MCF 10A (cell line): ENCODE measurements around the gene PPFIBP2. TPM values are rescaled to one million over a fixed set of nuclear protein-coding genes. Genes with fewer than 3 reads are reported as not detected.

Source experiments
- BruUV-seq: library from RNA; stranded (reverse); fragments of 400-500 nt; replicated peaks from 2 replicates; lab custom pipeline; 2021; lab: Mats Ljungman, UMichigan
- CTCF ChIA-PET: fragments of 300-600 bp; sonication (Branson Sonifier 250); formaldehyde crosslinking; extraction: SDS; loops from one replicate; lab custom pipeline; 2021; ENCODE audit warnings: antibody characterized with exemption, inconsistent platforms; lab: Yijun Ruan, JAX
- POLR2A ChIA-PET: fragments of 300-600, 350-650 bp; sonication (Branson Sonifier 250); formaldehyde crosslinking; extraction: SDS; loops from one replicate; lab custom pipeline; 2020; ENCODE audit warnings: antibody characterized with exemption, inconsistent platforms; lab: Yijun Ruan, JAX
- DNase-seq: peaks from one replicate; pipeline ENCODE4 v3.0.0-alpha.2; 2018; ENCODE audit not compliant: unreplicated experiment
- H3K27ac Mint-ChIP-seq: one replicate; pipeline ENCODE4 v1.8.0; 2022; ENCODE audit warnings: mild to moderate bottlenecking, low read depth, mixed read lengths; ENCODE audit not compliant: unreplicated experiment
- H3K27me3 Mint-ChIP-seq: one replicate; pipeline ENCODE4 v1.8.0; 2022; ENCODE audit warnings: mixed read lengths; ENCODE audit not compliant: insufficient read depth, unreplicated experiment
- H3K36me3 Mint-ChIP-seq: one replicate; pipeline ENCODE4 v1.8.0; 2022; ENCODE audit warnings: mild to moderate bottlenecking, moderate library complexity, mixed read lengths; ENCODE audit not compliant: insufficient read depth, unreplicated experiment
- H3K4me1 Mint-ChIP-seq: one replicate; pipeline ENCODE4 v1.8.0; 2022; ENCODE audit warnings: mixed read lengths; ENCODE audit not compliant: insufficient read depth, unreplicated experiment
- H3K4me3 Mint-ChIP-seq: one replicate; pipeline ENCODE4 v1.8.0; 2022; ENCODE audit warnings: mild to moderate bottlenecking, moderate library complexity, mixed read lengths; ENCODE audit not compliant: unreplicated experiment
- H3K9me3 Mint-ChIP-seq: one replicate; pipeline ENCODE4 v1.8.0; 2022; ENCODE audit warnings: mixed read lengths; ENCODE audit not compliant: unreplicated experiment
- CTCF ChIP-seq: fragments of 200-600 bp; IDR thresholded peaks from one replicate; pipeline ENCODE4 v1.8.0; 2022; ENCODE audit warnings: antibody characterized with exemption, mild to moderate bottlenecking; ENCODE audit not compliant: unreplicated experiment
- intact Hi-C: fragments of 100-400 bp; cut with micrococcal nuclease; formaldehyde crosslinking; loops from 2 replicates; pipeline ENCODE4 v1.14.1; 2022
- total RNA-seq: library from RNA; stranded (reverse); gene quantifications from 2 replicates; pipeline ENCODE4 v1.2.3, GENCODE V29; 2022

Gene PPFIBP2
- total RNA-seq, 1 experiment from 2014 or later: 3.5 TPM

GRCh38 chr11:7495882-7496551 lies 17.8 kb upstream of the PPFIBP2 start:
- no peak overlapping the region for H3K27ac Mint-ChIP-seq
- H3K4me1 Mint-ChIP-seq: no peaks in the 10 kb centered on the region
- CTCF ChIA-PET: interaction anchor here (0.5 to 3.1 kb wide), 4 partner anchors 17 to 605 kb away, joined by 3 to 15 read pairs (median 3); partner anchors contain the start of gene PPFIBP2
- no peak for TF ChIP-seq CTCF
- no peaks in the 10 kb centered on the region for H3K27me3 Mint-ChIP-seq
- intact Hi-C loops: no loop called here
- POLR2A ChIA-PET: no interaction called here
- H3K36me3 Mint-ChIP-seq: no peaks in the 10 kb centered on the region
- BruUV-seq: no TSS peak
- no peak for DNase-seq
- H3K4me3 Mint-ChIP-seq: no peak overlapping the region
- no peaks in the 10 kb centered on the region for H3K9me3 Mint-ChIP-seq

DNA sequence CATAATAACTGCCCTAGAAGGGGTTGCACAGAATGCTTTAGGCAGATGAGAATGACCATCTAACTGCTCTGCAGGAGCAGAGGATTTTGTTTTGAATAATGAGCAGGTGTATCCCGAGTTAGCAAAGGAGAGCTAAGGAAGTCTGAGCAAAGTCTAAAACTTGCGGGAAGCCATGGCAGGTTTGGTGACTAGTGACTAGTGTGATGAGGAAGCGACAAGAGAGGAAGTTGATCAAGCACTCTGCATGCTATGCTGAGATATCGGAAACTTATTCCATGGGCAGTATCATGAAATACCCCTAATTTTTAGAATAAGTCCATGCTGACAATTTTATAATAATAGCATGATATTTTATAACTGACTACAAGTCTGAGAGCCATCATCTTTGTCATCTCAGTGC lies 15.6 kb upstream of the PPFIBP2 start:
- ChIA-PET CTCF (interaction anchor here (0.6 to 1.9 kb wide), 2 partner anchors 12 to 803 kb away, joined by 4 to 6 read pairs; partner anchors contain the start of gene OLFML1), POLR2A (no interaction called here)
- DNase-seq: no peak
- no peaks in the 10 kb centered on the region for H3K36me3 Mint-ChIP-seq
- H3K4me1 Mint-ChIP-seq: no peaks in the 10 kb centered on the region
- no peak overlapping the region for H3K27ac Mint-ChIP-seq
- no peak overlapping the region for H3K4me3 Mint-ChIP-seq
- TF ChIP-seq CTCF: no peak
- no TSS peak for BruUV-seq
- no peaks in the 10 kb centered on the region for H3K27me3 Mint-ChIP-seq
- intact Hi-C loops: no loop called here
- H3K9me3 Mint-ChIP-seq: no peaks in the 10 kb centered on the region

GRCh38 chr11:7499081-7499480 lies 14.7 kb upstream of the PPFIBP2 start:
- no peak for TF ChIP-seq CTCF
- intact Hi-C loops: no loop called here
- no peak for DNase-seq
- CTCF ChIA-PET: interaction anchor here (2.8 kb wide), 1 partner anchor 73 kb away, joined by 11 read pairs; no protein-coding TSS in a partner anchor
- Mint-ChIP-seq H3K27me3 (no peaks in the 10 kb centered on the region), H3K36me3 (no peaks in the 10 kb centered on the region), H3K4me3 (no peak overlapping the region), H3K9me3 (no peaks in the 10 kb centered on the region), H3K4me1 (no peaks in the 10 kb centered on the region), H3K27ac (no peak overlapping the region)
- BruUV-seq: no TSS peak
- POLR2A ChIA-PET: no interaction called here

DNA sequence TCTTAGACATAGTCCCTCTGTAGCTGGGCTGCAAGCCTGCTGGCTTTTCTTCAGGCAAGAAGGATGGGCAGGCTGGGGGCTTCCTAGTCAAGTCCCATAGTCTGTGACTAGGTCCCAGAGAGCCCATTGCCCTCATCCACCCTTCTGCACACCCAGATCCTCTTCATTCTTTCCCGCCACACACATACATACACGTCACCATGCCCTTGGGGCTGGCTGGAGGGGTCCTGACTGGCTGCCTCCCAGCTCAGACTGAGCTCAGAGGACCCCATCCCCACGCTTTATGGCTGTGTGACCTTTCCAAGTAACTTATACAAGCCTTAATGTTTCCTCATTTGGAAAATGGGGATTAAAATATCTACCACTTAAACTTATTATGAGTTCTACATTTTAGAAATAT lies 13.5 kb upstream of the PPFIBP2 start:
- POLR2A ChIA-PET: no interaction called here
- no peak for DNase-seq
- Mint-ChIP-seq H3K4me1 (no peaks in the 10 kb centered on the region), H3K36me3 (no peaks in the 10 kb centered on the region), H3K27ac (no peak overlapping the region), H3K9me3 (no peaks in the 10 kb centered on the region), H3K4me3 (no peak overlapping the region), H3K27me3 (no peaks in the 10 kb centered on the region)
- no TSS peak for BruUV-seq
- CTCF ChIA-PET: interaction anchor here (0.6 to 2.8 kb wide), 4 partner anchors 8 to 1606 kb away, joined by 3 to 11 read pairs (median 4); no protein-coding TSS in a partner anchor
- intact Hi-C loops: no loop called here
- TF ChIP-seq CTCF: no peak
